Upper lobe of left lung (tissue), 6 donors: Measurements from ENCODE around the gene PFDN1. TPM values are rescaled to one million over a fixed set of nuclear protein-coding genes. Genes with fewer than 3 reads are reported as not detected.

Source experiments
- ATAC-seq, 2 donors: fragments of 200-7000 bp; cut with Tn5 transposase; one replicate each; pipeline ENCODE4 v1.9.1; 2022; ENCODE audit warnings: mild to moderate bottlenecking in 2 of 2, moderate library complexity in 2 of 2; ENCODE audit not compliant: low FRiP score in 2 of 2
- DNase-seq, 2 donors: peaks; one replicate each; pipeline ENCODE4 v3.0.0-alpha.2; 2019 to 2020
- H3K27ac ChIP-seq, 4 donors: fragments of 200-600 bp; sonication (generic); one replicate each; pipeline ENCODE4 v1.5.1; 2016 to 2019
- H3K27me3 ChIP-seq, 4 donors: fragments of 200-600 bp; sonication (generic); one replicate each; pipeline ENCODE4 v1.5.1; 2017 to 2019
- H3K36me3 ChIP-seq, 4 donors: fragments of 200-600 bp; sonication (generic); one replicate each; pipeline ENCODE4 v1.5.1; 2016 to 2019
- H3K4me1 ChIP-seq, 4 donors: fragments of 200-600 bp; sonication (generic); one replicate each; pipeline ENCODE4 v1.5.1; 2018 to 2019
- H3K4me3 ChIP-seq, 4 donors: fragments of 200-600 bp; sonication (generic); one replicate each; pipeline ENCODE4 v1.5.1; 2017 to 2019; ENCODE audit warnings: mild to moderate bottlenecking in 2 of 4, moderate library complexity in 1 of 4
- H3K9me3 ChIP-seq, 4 donors: fragments of 200-600 bp; sonication (generic); one replicate each; pipeline ENCODE4 v1.5.1; 2018 to 2019
- CTCF ChIP-seq, 6 experiments: fragments of 450-650 bp in 4 of 6; fragments of 200-600 bp in 2 of 6; sonication (generic) in 2 of 6; IDR thresholded peaks; one replicate each; pipeline ENCODE4 v1.5.1; 2016 to 2019; ENCODE audit warnings: antibody characterized with exemption in 6 of 6
- EP300 ChIP-seq, 4 donors: sonication (generic); formaldehyde crosslinking; IDR thresholded peaks; one replicate each; pipeline ENCODE4 v1.5.1; 2017; ENCODE audit warnings: antibody characterized with exemption in 4 of 4, control low read depth in 2 of 4
- POLR2A ChIP-seq, 4 donors: fragments of 450-650 bp; IDR thresholded peaks; one replicate each; pipeline ENCODE4 v1.5.1; 2016 to 2017; ENCODE audit warnings: antibody characterized with exemption in 4 of 4, mild to moderate bottlenecking in 2 of 4
- POLR2AphosphoS5 ChIP-seq, 2 donors: sonication (generic); formaldehyde crosslinking; IDR thresholded peaks; one replicate each; pipeline ENCODE4 v1.5.1; 2017; ENCODE audit warnings: antibody characterized with exemption in 2 of 2
- WGBS, 2 donors: methylation state at CpG; one replicate each; pipeline ENCODE4 v1.1.5; 2017 to 2018; 5-methylcytosine and 5-hydroxymethylcytosine counted together
- total RNA-seq, 6 donors: library from RNA; depleted of rRNA in 4 of 6; stranded (reverse); fragments of >200 nt in 4 of 6; gene quantifications; one replicate each; pipeline versions ENCODE4 v1.1.0 to v1.2.1, GENCODE V29; 2016 to 2021
- donor health status: DM: no; HTN: no; CAD: no; lungs with moderate emphysema.
- donor health status: DM: no; HTN: yes; CAD: no; lungs with severe emphysema.

PFDN1 gene
- total RNA-seq, 6 donors from 2014 or later = 44.7 to 128 (median 87.7) TPM

- H3K36me3 ChIP-seq = peaks cover 0 to 13% (median 0%) of the 10 kb centered on the region in 4 donors
- WGBS, 2 donors = 60 to 66% methylated on average over 2 of the region's 2 CpGs
- H3K27ac ChIP-seq = peak overlapping the region in 1 of 4 donors; percentile 50
- no peak for ATAC-seq
- no peaks in the 10 kb centered on the region for H3K27me3 ChIP-seq
- no peak for DNase-seq
- no peaks in the 10 kb centered on the region for H3K9me3 ChIP-seq
- TF ChIP-seq POLR2AphosphoS5 (IDR thresholded peaks at IDR 0.05) (no peak), EP300 (IDR thresholded peaks at IDR 0.05) (no peak), CTCF (IDR thresholded peaks at IDR 0.05) (no peak), POLR2A (IDR thresholded peaks at IDR 0.05) (no peak)
- H3K4me3 ChIP-seq = no peak overlapping the region
- peaks cover 42 to 72% (median 46%) of the 10 kb centered on the region in 4 donors for H3K4me1 ChIP-seq
Measured at GRCh38 chr5:140294753-140295152, 8.1 kb downstream of the PFDN1 start.

DNA sequence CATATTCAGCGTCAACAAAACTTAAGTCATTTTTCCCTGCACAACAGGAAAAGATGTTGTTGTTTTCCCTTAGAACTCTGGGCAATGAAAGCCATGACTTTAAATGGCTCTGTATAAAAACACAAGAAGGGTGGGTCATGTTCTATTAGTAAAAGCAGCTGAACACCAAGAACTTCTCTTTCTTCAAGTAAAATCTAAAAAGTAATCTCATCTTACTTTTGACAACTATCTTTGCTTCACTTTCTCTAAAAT lies 9.1 kb downstream of the PFDN1 start:
- DNase-seq = no peak
- WGBS, 2 donors = 62 to 69% methylated on average over 1 of the region's 1 CpG
- Histone ChIP-seq H3K27me3 (no peaks in the 10 kb centered on the region), H3K36me3 (peaks cover 0 to 3% (median 0%) of the 10 kb centered on the region in 4 donors), H3K9me3 (no peaks in the 10 kb centered on the region), H3K4me3 (no peak overlapping the region), H3K27ac (peak overlapping the region in 3 of 4 donors; percentile 47 to 61 (median 56)), H3K4me1 (peaks cover 42 to 63% (median 46%) of the 10 kb centered on the region in 4 donors)
- TF ChIP-seq POLR2AphosphoS5 (IDR thresholded peaks at IDR 0.05) = no peak
- no peak for TF ChIP-seq CTCF (IDR thresholded peaks at IDR 0.05)
- no peak for TF ChIP-seq EP300 (IDR thresholded peaks at IDR 0.05)
- TF ChIP-seq POLR2A (IDR thresholded peaks at IDR 0.05) = no peak
- peak in 1 of 2 donors; percentile 30 for ATAC-seq

- Histone ChIP-seq H3K4me1 (peaks cover 42 to 58% (median 45%) of the 10 kb centered on the region in 4 donors), H3K27me3 (no peaks in the 10 kb centered on the region), H3K27ac (peak overlapping the region; percentile 19 to 61 (median 52)), H3K36me3 (no peaks in the 10 kb centered on the region), H3K4me3 (no peak overlapping the region), H3K9me3 (no peaks in the 10 kb centered on the region)
- ATAC-seq (peak in 1 of 2 donors; percentile 71), DNase-seq (no peak)
- WGBS, 2 donors = 43 to 45% methylated on average over 4 of the region's 4 CpGs
- TF ChIP-seq POLR2A (IDR thresholded peaks at IDR 0.05) = no peak
- no peak for TF ChIP-seq POLR2AphosphoS5 (IDR thresholded peaks at IDR 0.05)
- TF ChIP-seq CTCF (IDR thresholded peaks at IDR 0.05) = no peak
- TF ChIP-seq EP300 (IDR thresholded peaks at IDR 0.05) = no peak
Measured at GRCh38 chr5:140293091-140293848, 9.6 kb downstream of the PFDN1 start.

DNA sequence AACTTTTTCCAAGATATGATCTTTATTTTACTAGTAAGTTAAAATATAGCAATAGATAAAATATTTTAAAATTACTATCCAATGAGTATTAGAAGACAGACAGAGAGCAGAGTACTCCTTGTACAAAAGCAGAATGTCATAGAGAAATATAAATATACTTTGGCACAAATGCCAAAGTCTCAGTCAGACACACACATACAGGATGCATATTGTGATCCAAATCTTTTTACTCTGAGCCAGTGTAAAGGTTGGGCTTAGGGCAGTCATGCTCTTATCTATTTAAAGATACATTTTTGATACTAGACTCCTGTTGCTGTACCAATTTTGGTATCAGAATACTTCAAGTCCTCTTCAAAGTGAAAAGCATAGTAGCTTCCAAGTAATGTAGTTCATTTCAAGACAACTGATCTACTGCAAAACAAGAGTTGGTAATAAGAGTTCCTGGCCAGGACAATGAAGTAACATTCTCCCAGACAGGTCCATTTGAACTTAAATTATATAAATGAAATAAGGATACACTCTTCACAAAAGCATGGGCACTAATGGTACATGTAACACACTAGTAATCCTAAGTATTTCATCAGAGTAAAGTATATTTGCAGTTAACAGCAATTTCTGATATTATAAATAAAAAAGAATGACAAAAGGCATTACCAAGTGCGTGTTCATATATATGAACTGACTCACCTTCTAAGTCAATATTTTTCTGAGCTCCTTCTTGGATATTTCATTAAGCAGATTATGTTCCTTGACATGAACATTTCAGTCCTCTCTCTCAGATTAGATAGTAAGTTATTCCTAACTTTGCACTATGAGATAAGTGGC lies 10.5 kb downstream of the PFDN1 start:
- Histone ChIP-seq H3K27me3 (no peaks in the 10 kb centered on the region), H3K9me3 (no peaks in the 10 kb centered on the region), H3K27ac (peak overlapping the region; percentile 23 to 61 (median 52)), H3K36me3 (no peaks in the 10 kb centered on the region), H3K4me1 (peaks cover 40 to 50% (median 41%) of the 10 kb centered on the region in 4 donors), H3K4me3 (no peak overlapping the region)
- WGBS, 2 donors = 62 to 86% methylated on average over 1 of the region's 1 CpG
- DNase-seq (no peak), ATAC-seq (no peak)
- TF ChIP-seq CTCF (IDR thresholded peaks at IDR 0.05) (no peak), POLR2AphosphoS5 (IDR thresholded peaks at IDR 0.05) (no peak), POLR2A (IDR thresholded peaks at IDR 0.05) (no peak), EP300 (IDR thresholded peaks at IDR 0.05) (no peak)
